ENCODE measurements around the gene RBM20. TPM values are rescaled to one million over a fixed set of nuclear protein-coding genes. Genes with fewer than 3 reads are reported as not detected.

Gene RBM20
- total and polyA plus RNA-seq, 7 experiments from 2014 or later, result 0.16 to 1.7 (median 0.37) TPM; not detected in 1

DNA sequence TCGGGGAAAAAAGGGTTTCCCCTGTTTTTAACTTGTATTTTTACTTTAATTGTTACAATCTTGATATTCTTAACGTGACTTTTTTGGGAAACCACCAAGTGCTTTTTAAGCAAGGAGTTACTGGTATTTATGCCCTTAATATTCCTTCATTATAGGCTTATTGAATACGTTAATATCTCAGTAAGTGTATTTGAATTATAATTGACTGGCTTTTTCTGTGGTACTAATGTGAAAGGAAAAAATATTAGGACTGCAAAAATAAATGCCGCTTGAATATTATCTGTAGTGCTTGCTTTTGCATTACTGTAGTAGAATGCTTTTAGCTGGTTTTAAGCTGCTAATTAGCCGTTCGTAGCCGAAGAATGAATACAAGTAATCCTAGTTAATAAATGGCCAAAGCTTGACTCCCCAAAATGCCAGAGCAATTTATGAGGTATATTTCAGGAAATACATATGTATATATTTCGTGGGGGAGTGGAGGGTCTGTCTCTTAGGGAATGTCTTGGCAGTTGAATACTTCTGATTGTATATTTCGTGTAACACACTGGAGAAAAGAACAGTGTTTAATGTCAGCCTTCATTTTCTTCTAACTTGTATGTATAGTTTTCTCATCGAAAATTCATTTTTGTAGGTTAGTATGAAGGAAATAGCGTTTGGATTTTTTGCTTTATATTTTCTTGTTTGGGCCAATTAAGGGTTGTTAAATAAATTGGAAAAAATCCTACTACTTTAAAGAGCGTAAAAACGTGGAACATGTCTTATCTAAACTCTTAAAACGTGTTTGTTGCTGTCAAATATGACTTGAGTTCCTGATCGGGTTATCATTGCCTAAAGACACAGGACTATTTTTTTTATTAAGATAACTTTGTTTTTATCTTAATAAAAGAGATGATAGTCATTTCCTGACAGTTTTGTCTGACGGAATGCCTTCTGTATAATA, 229.1 kb downstream of the RBM20 start:
- Mint-ChIP-seq H3K4me1 (peaks cover 37 to 74% (median 65%) of the 10 kb centered on the region in 7 donors), H3K36me3 (peaks cover 4 to 27% (median 13%) of the 10 kb centered on the region in 5 donors), H3K4me3 (peak overlapping the region; percentile 79 to 97 (median 96)), H3K27ac (peak overlapping the region; percentile 95 to 100 (median 99)), H3K27me3 (peaks cover 0 to 2% (median 0%) of the 10 kb centered on the region in 5 donors), H3K9me3 (peaks cover 0 to 7% (median 0%) of the 10 kb centered on the region in 11 donors)
- ATAC-seq (no peak), DNase-seq (no peak)
- Histone ChIP-seq H3K36me3 (ENCODE audit: control insufficient read depth in 2 of 3, insufficient read depth in 3 of 3, low read length in 3 of 3) (peaks cover 0 to 8% (median 7%) of the 10 kb centered on the region in 3 experiments), H3K9me3 (ENCODE audit: control insufficient read depth in 2 of 3, low read length in 3 of 3) (no peaks in the 10 kb centered on the region), H3K27me3 (ENCODE audit: control insufficient read depth in 2 of 2, insufficient read depth in 2 of 2, low read length in 2 of 2) (no peaks in the 10 kb centered on the region), H3K4me1 (ENCODE audit: control insufficient read depth in 2 of 2, insufficient read depth in 2 of 2, low read length in 2 of 2) (peaks cover 36 to 67% of the 10 kb centered on the region in 2 donors), H3K4me3 (ENCODE audit: low read length) (peak overlapping the region; percentile 78), H3K27ac (ENCODE audit: low read depth, low read length) (peak overlapping the region; percentile 100)
- POLR2A ChIA-PET, result interaction anchor here (0.6 to 3.6 kb wide), 21 partner anchors 9 to 201 kb away, joined by 3 to 76 read pairs (median 4); partner anchors contain the start of genes BBIP1 and SHOC2
- intact Hi-C loops (cut with micrococcal nuclease), result loop anchor here (1.0 to 5.0 kb wide), 16 partner anchors 9 to 664 kb away; partner anchors contain the start of genes BBIP1 (in 1 of the 2), DUSP5 (in 1 of the 2), SHOC2 (in 1 of the 2) and SMC3 (in 1 of the 2)
- CTCF ChIA-PET, result interaction anchor here (0.9 to 1.9 kb wide), 10 partner anchors 9 to 127 kb away, joined by 3 to 6 read pairs (median 4); no protein-coding TSS in a partner anchor

DNA sequence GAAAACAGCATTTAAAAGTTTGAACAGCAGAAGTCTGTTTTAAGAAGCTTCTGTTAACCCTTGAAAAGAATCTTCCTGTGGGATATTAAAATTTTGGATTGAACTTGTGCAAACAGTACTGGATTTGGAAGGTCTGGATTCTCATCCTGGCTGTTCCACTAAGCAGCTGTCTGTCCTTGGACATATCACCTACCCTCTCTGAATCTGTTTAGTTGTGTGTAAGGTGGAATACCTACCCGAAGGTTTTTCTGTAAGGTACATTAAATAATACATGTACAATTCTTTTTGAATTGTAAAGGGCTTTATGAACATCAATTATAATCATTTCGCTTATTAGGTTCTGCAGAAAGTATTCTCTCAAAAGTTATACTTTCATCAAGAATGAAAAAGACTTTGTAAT, 229.8 kb downstream of the RBM20 start:
- POLR2A ChIA-PET, result interaction anchor here (0.6 to 3.6 kb wide), 6 partner anchors 10 to 201 kb away, joined by 3 to 76 read pairs (median 8); no protein-coding TSS in a partner anchor
- Histone ChIP-seq H3K4me1 (ENCODE audit: control insufficient read depth in 2 of 2, insufficient read depth in 2 of 2, low read length in 2 of 2) (peaks cover 36 to 66% of the 10 kb centered on the region in 2 donors), H3K27me3 (ENCODE audit: control insufficient read depth in 2 of 2, insufficient read depth in 2 of 2, low read length in 2 of 2) (no peaks in the 10 kb centered on the region), H3K9me3 (ENCODE audit: control insufficient read depth in 2 of 3, low read length in 3 of 3) (no peaks in the 10 kb centered on the region), H3K36me3 (ENCODE audit: control insufficient read depth in 2 of 3, insufficient read depth in 3 of 3, low read length in 3 of 3) (peaks cover 0 to 13% (median 11%) of the 10 kb centered on the region in 3 experiments), H3K4me3 (ENCODE audit: low read length) (peak overlapping the region; percentile 78), H3K27ac (ENCODE audit: low read depth, low read length) (peak overlapping the region; percentile 100)
- Mint-ChIP-seq H3K4me1 (peaks cover 35 to 74% (median 65%) of the 10 kb centered on the region in 7 donors), H3K36me3 (peaks cover 4 to 29% (median 19%) of the 10 kb centered on the region in 5 donors), H3K4me3 (peak overlapping the region; percentile 79 to 96 (median 88)), H3K9me3 (peaks cover 0 to 7% (median 0%) of the 10 kb centered on the region in 11 donors), H3K27me3 (peaks cover 0 to 2% (median 0%) of the 10 kb centered on the region in 5 donors), H3K27ac (peak overlapping the region; percentile 36 to 100 (median 99))
- intact Hi-C loops (cut with micrococcal nuclease), result loop anchor here (1.0 to 5.0 kb wide), 8 partner anchors 8 to 665 kb away; partner anchors contain the start of genes DUSP5 (in 1 of the 2) and SMC3 (in 1 of the 2)
- ATAC-seq (no peak), DNase-seq (no peak)
- CTCF ChIA-PET, result interaction anchor here (1.4 to 1.9 kb wide), 2 partner anchors 10 to 20 kb away, joined by 4 to 6 read pairs; no protein-coding TSS in a partner anchor

DNA sequence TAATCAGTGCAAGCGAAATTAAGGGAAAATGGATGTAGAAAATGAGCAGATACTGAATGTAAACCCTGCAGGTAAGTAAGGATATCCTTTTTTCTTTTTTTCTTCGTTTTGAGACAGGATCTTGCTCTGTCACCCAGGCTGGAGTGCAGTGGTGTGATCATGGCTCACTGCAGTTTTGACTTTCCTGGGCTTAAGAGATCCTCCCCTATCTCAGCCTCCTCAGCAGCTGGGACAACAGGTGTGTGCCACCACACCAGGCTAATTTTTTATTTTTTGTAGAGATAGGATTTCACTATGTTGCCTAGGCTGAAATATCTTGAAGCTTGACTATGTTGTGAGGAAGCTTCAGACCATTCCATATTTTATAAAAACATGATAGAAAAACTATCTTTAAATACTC, 231.9 kb downstream of the RBM20 start:
- intact Hi-C loops (cut with micrococcal nuclease), result no loop called here
- peaks cover 27 to 74% (median 63%) of the 10 kb centered on the region in 7 donors for H3K4me1 Mint-ChIP-seq
- DNase-seq (no peak), ATAC-seq (no peak)
- peaks cover 0 to 2% (median 0%) of the 10 kb centered on the region in 5 donors for H3K27me3 Mint-ChIP-seq
- peak overlapping the region in 8 of 10 donors; percentile 13 to 61 (median 47) for H3K4me3 Mint-ChIP-seq
- Histone ChIP-seq H3K4me1 (ENCODE audit: control insufficient read depth in 2 of 2, insufficient read depth in 2 of 2, low read length in 2 of 2) (peaks cover 26 to 54% of the 10 kb centered on the region in 2 donors), H3K9me3 (ENCODE audit: control insufficient read depth in 2 of 3, low read length in 3 of 3) (no peaks in the 10 kb centered on the region), H3K27me3 (ENCODE audit: control insufficient read depth in 2 of 2, insufficient read depth in 2 of 2, low read length in 2 of 2) (no peaks in the 10 kb centered on the region), H3K36me3 (ENCODE audit: control insufficient read depth in 2 of 3, insufficient read depth in 3 of 3, low read length in 3 of 3) (peaks cover 0 to 16% (median 11%) of the 10 kb centered on the region in 3 experiments), H3K4me3 (ENCODE audit: low read length) (no peak overlapping the region), H3K27ac (ENCODE audit: low read depth, low read length) (peak overlapping the region; percentile 56)
- ChIA-PET POLR2A (interaction anchor here (1.0 to 2.6 kb wide), 9 partner anchors 9 to 125 kb away, joined by 3 to 10 read pairs (median 6); no protein-coding TSS in a partner anchor), CTCF (interaction anchor here (0.7 to 1.2 kb wide), 4 partner anchors 14 to 213 kb away, joined by 3 to 4 read pairs (median 4); no protein-coding TSS in a partner anchor)
- H3K9me3 Mint-ChIP-seq, result peaks cover 0 to 7% (median 0%) of the 10 kb centered on the region in 11 donors
- peak overlapping the region in 8 of 9 donors; percentile 46 to 79 (median 70) for H3K27ac Mint-ChIP-seq
- H3K36me3 Mint-ChIP-seq, result peaks cover 0 to 35% (median 19%) of the 10 kb centered on the region in 5 donors

DNA sequence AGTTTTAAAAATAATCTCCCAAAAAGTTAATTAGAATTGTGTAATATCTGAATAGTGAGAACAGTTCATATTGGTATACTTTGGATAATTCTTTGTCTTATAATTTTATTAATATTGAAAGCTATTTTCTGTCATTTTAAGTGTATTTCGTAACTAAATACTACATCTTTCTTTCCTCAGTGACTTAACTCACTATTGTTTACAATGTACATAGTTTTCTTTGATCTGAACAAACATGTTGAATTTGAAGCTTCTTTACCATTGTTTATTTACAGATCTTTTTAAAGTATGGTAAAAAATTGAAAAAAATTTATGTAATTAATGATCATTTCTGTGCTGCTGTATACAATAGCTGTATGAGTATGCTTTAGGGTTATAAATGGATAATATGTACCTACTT, 232.7 kb downstream of the RBM20 start:
- intact Hi-C loops (cut with micrococcal nuclease), result no loop called here
- peak overlapping the region; percentile 56 for H3K27ac ChIP-seq (ENCODE audit: low read depth, low read length)
- POLR2A ChIA-PET, result interaction anchor here (0.6 to 2.8 kb wide), 13 partner anchors 9 to 126 kb away, joined by 3 to 10 read pairs (median 4); no protein-coding TSS in a partner anchor
- Mint-ChIP-seq H3K27ac (peak overlapping the region in 8 of 9 donors; percentile 38 to 80 (median 68)), H3K9me3 (peaks cover 0 to 2% (median 0%) of the 10 kb centered on the region in 11 donors), H3K27me3 (no peaks in the 10 kb centered on the region), H3K4me3 (peak overlapping the region in 3 of 10 donors; percentile 27 to 42 (median 36)), H3K36me3 (peaks cover 4 to 42% (median 24%) of the 10 kb centered on the region in 5 donors), H3K4me1 (peaks cover 26 to 74% (median 67%) of the 10 kb centered on the region in 7 donors)
- CTCF ChIA-PET, result interaction anchor here (0.7 to 1.6 kb wide), 10 partner anchors 10 to 131 kb away, joined by 3 to 6 read pairs (median 4); no protein-coding TSS in a partner anchor
- no peaks in the 10 kb centered on the region for H3K27me3 ChIP-seq (ENCODE audit: control insufficient read depth in 2 of 2, insufficient read depth in 2 of 2, low read length in 2 of 2)
- H3K9me3 ChIP-seq (ENCODE audit: control insufficient read depth in 2 of 3, low read length in 3 of 3), result no peaks in the 10 kb centered on the region
- no peak for ATAC-seq
- H3K4me3 ChIP-seq (ENCODE audit: low read length), result no peak overlapping the region
- peaks cover 23 to 51% of the 10 kb centered on the region in 2 donors for H3K4me1 ChIP-seq (ENCODE audit: control insufficient read depth in 2 of 2, insufficient read depth in 2 of 2, low read length in 2 of 2)
- DNase-seq, result no peak
- H3K36me3 ChIP-seq (ENCODE audit: control insufficient read depth in 2 of 3, insufficient read depth in 3 of 3, low read length in 3 of 3), result peaks cover 0 to 17% (median 11%) of the 10 kb centered on the region in 3 experiments

DNA sequence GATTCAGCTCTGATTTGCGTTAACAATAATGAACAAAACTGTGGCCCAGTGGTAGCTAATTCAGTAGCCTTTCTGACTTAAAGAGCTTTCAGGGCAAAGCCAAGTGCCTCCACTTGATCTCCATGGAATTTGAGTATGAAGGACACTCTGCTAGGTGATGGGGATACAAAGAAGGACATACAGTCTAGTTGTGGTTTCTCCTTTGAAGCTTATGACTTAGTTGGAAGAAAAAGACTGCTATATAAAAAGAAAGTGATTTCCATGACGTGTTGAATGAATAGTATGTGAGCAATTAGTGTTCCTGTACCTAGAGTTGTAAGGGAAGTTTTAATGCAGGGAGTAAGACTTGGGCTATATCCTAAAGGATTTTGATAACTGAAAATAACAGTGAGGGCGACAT, 235.9 kb downstream of the RBM20 start:
- Histone ChIP-seq H3K4me1 (ENCODE audit: control insufficient read depth in 2 of 2, insufficient read depth in 2 of 2, low read length in 2 of 2) (peaks cover 39 to 67% of the 10 kb centered on the region in 2 donors), H3K36me3 (ENCODE audit: control insufficient read depth in 2 of 3, insufficient read depth in 3 of 3, low read length in 3 of 3) (peaks cover 0 to 25% (median 20%) of the 10 kb centered on the region in 3 experiments), H3K27ac (ENCODE audit: low read depth, low read length) (peak overlapping the region; percentile 47), H3K4me3 (ENCODE audit: low read length) (no peak overlapping the region), H3K27me3 (ENCODE audit: control insufficient read depth in 2 of 2, insufficient read depth in 2 of 2, low read length in 2 of 2) (no peaks in the 10 kb centered on the region), H3K9me3 (ENCODE audit: control insufficient read depth in 2 of 3, low read length in 3 of 3) (no peaks in the 10 kb centered on the region)
- no peak for DNase-seq
- Mint-ChIP-seq H3K4me3 (peak overlapping the region in 8 of 10 donors; percentile 0 to 39 (median 10)), H3K36me3 (peaks cover 10 to 62% (median 31%) of the 10 kb centered on the region in 5 donors), H3K27ac (peak overlapping the region in 8 of 9 donors; percentile 42 to 80 (median 66)), H3K27me3 (no peaks in the 10 kb centered on the region), H3K9me3 (no peaks in the 10 kb centered on the region), H3K4me1 (peaks cover 40 to 91% (median 85%) of the 10 kb centered on the region in 7 donors)
- ChIA-PET POLR2A (interaction anchor here (0.7 to 1.8 kb wide), 8 partner anchors 9 to 734 kb away, joined by 3 to 8 read pairs (median 4); partner anchors contain the start of gene PDCD4), CTCF (interaction anchor here (0.6 to 2.0 kb wide), 4 partner anchors 10 to 73 kb away, joined by 3 to 7 read pairs (median 4); no protein-coding TSS in a partner anchor)
- intact Hi-C loops (cut with micrococcal nuclease), result loop anchor here in 1 of 2 donors (1.0 kb wide), 1 partner anchor 9 kb away; no protein-coding TSS in a partner anchor
- ATAC-seq, result peak; percentile 36
